ELR (cell line): ENCODE data around the gene KIF5A.

Experiments used
- DNase-seq: peaks from one replicate; pipeline ENCODE4 v3.0.0-alpha.2; 2015; ENCODE audit warnings: low read depth

KIF5A gene

DNA sequence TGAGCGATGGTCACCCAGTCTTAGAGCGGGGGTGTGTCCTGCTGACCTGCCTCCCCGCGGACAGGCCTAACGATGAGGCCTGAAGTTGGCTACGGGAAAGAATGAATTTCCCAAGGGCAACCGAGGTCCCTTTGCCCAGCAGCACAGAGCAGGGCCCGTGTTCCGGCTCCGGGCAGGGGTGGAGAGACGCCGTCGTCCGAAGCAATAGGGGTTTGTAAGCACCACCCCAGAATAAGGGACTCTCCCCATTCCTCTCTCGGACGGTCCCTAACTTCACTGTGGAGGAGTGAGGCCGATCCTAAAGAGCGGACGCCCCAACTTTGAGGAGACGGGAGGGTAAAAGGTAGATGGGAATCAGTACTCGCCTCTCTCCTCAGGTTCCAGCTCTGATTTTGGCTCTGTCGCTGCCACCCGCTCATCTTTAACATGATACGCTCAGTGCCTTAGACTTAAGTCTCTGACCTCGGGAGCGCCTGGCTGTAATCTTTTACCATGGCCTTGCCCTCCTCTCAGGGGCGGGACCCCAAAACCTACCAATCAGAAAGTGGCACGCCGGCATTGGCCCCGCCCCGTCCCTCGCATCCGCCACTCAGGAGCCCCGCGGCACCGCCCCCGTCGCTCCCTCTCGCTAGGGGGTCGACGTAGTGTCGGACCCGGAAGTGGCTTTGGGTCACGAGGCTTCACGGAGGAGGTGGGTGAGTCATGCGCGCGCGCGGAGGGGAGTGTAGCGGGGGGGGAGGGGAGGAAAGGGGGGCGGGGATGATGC is 29.6 kb upstream of the KIF5A start, which contains the start of gene DDIT3:
DDIT3 (minus strand) TSS at position 462 of the 766 bp plus-strand sequence. CDS start 3,108 bp downstream, outside the sequence.
- peak; percentile 99 for DNase-seq

DNA sequence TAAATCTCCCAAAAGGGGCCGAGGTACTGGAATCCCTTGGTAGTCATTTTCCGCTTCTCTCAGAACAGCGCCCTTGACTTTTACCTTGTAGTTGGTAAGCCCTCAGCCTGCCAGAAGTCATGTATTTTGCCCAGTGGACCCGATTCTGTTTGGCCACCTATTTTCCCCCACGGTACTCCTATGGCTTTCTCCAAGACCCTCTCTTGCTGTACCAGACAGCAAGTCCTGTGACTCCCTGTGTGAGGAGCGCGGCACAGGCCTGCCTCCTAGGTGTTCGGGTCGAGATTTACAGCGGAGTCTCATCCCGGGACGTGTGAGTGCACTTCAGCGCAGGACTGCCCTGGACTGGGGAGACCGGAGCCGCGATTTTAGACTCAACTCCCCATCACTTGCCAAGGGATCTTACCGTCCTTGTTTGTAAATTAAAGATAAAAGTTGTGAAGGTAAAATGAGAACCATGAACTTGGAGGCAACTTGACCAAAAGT is 28.3 kb upstream of the KIF5A start:
- peak; percentile 53 for DNase-seq

DNA sequence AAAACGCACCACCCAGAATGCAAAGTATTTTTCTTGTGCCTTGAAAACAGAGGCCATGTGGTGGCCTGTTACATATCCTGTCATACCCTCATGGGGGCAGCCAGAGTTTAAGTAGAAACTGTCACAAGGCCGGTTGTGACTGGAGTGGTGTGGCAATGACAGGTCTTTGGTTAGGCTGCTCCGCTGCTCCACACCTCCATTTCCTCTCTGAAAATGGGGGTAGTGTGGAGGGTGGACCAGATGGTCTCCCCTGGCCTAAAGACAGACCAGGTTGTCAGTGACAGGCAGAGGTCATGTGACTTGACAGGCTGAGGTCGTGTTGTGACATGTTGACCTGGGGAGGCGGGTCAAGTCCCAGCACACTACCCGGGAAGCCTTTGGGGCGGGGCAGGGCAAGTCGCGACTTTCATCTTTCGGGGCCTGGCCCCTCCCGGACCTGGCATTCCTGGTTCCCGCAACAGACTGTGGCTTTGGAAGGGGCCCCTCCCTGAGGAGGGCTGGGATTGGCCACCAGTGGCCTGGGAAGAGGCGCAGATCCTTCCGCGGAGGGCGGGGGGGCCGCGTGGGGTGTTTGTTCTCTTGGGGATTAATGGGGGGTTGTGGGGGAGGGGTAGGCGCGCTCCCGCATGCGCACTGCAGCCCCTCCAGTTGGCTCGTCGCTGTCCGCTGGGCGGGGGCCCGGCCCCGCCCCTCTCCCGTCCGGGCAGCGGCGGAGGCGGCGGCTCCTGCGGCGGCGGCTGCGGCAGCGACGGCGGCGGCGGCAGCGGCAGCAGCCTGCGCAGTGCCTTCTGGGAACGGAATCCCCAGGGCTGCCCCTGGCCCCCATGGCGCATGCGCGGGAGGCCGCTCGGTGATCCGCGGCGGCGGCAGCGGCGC is 27.6 kb upstream of the KIF5A start, which contains the start of gene MBD6:
MBD6 (plus strand) TSS at position 814 of the 876 bp plus-strand sequence. CDS start 1,480 bp downstream, outside the sequence.
- peak; percentile 92 for DNase-seq

DNA sequence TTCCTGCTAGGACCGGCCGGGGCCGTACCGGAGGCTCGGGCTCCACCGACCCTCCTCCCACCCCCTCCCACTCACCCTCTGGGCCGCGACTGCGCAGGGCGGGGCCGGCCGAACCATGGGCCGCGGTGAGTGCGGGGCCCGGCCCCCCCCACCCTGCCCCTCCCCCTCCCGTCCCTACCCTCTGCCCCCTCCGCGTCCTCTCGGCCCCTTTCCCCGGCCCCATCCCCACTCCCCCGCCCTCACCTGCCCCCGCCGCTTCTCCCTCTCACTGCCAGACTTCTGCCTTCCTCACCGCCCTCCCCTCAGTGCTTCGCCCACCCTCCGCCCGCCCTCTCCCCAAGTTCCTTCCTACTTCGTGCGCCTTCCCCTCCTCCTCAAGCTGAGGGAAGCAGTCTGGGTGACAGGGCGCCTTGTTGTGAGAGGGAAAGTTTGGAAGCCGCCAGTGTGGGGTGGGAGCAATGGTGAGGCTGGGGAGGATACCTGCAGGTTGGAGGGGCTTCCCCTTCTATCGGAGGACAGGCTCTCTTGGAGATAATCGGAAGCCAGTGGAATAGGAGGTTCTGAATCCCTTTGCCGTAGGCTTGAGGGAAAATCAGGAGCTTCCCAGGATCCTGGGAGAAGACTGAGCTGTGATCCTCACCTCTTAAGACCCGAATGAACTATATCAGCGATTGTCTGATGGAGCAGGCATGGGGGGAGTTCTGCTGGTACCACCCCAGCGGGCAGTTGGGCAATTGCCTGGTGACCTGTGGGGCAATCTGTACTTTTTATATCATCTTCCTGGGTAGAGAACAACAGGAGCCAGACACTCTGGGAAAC is 26.7 kb upstream of the KIF5A start:
- peak; percentile 56 for DNase-seq

DNA sequence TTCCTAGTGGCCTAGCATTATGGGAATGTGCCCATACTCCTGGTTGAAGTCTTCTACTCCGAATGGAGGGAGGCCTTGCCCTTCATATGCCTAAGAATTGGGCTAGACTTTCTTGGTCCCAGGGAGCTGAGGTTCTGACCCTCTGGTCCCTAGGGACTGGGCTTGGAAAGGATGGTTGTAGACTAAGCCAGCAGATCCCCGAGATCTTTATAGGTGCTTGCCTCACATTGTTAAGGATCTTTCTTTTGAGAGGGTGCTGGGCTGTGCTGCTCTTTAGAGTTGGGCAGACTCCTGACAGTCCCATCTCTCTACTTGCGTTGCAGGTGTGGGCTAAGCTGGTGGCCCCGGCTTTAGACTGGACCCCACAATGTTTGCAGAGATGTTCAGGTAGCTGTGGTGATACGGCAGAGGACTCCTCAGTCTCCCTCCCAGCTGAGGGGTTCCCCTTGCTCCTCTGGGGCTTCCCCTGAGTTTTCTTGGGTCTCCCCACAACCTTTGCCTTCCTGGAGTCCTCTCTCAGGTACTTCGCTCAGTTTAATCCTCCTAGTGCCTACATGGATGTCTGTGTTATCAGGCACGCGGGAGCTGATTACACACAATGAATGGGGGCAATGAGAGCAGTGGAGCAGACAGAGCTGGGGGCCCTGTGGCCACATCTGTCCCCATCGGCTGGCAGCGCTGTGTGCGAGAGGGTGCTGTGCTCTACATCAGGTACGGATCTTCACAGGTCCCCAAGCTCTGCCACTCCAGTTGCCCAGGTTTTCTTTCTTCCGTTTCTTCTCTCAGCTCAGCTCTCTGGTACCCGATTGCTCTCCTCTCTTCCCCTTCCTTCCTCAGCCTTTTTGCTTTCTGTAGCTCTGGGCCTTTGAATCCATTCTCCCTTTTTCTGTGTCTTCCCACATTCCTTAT is 25.9 kb upstream of the KIF5A start:
- no peak for DNase-seq

DNA sequence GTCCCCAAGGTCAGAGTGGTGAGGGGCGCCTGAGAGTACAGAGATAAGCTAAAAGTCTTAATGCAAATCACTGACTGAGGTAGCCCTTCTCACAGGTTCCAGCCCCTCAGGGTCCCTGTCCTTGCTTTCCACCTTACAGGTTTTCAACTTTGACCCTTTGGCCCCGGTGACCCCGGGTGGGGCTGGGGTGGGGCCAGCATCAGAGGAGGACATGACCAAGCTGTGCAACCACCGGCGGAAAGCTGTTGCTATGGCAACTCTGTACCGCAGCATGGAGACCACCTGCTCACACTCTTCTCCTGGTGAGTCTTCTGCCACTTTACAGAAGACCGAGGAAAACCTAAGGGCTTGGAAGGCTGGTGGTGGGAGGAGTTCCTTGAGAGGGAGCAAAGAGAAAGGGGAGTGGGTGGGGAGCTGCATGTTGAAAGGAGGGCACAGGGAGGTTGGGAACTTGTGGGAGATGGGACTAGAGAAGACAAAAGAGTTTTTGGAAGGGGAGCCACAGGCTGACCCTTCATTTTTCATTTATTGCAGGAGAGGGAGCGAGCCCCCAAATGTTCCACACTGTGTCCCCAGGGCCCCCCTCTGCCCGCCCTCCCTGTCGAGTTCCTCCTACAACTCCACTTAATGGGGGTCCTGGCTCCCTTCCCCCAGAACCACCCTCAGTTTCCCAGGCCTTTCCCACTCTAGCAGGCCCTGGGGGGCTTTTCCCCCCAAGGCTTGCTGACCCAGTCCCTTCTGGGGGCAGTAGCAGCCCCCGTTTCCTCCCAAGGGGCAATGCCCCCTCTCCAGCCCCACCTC is 24.8 kb upstream of the KIF5A start:
- DNase-seq, result no peak

DNA sequence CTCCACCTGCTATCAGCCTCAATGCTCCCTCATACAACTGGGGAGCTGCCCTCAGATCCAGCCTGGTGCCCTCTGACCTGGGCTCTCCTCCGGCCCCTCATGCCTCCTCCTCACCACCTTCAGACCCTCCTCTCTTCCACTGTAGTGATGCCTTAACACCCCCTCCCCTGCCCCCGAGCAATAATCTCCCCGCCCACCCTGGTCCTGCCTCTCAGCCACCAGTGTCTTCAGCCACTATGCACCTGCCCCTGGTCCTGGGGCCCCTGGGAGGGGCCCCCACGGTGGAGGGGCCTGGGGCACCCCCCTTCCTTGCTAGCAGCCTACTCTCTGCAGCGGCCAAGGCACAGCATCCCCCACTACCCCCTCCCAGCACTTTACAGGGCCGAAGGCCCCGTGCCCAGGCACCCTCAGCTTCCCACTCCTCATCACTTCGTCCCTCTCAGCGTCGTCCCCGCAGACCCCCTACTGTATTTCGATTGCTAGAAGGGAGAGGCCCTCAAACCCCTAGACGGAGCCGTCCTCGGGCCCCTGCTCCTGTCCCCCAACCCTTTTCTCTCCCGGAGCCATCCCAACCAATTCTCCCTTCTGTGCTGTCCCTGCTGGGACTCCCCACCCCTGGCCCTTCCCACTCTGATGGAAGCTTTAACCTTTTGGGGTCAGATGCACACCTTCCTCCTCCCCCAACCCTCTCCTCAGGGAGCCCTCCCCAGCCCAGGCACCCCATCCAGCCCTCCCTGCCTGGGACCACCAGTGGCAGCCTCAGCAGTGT is 24.0 kb upstream of the KIF5A start:
- DNase-seq, result no peak

DNA sequence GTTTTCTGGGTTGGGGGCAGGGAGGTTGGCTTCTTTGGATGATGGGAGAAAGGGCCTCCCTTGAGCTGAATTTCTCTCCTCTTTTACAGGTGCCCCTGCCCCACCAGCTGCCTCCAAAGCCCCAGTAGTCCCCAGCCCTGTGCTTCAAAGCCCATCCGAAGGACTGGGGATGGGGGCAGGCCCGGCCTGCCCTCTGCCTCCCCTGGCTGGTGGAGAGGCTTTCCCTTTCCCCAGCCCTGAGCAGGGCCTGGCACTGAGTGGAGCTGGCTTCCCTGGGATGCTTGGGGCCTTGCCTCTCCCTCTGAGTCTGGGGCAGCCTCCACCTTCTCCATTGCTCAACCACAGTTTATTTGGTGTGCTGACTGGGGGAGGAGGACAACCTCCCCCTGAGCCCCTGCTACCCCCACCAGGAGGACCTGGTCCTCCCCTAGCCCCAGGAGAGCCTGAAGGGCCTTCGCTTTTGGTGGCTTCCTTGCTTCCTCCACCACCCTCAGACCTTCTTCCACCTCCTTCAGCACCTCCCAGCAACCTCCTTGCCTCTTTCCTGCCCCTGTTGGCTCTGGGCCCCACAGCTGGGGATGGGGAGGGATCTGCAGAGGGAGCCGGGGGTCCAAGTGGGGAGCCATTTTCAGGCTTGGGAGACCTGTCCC is 23.2 kb upstream of the KIF5A start:
- DNase-seq, result no peak

DNA sequence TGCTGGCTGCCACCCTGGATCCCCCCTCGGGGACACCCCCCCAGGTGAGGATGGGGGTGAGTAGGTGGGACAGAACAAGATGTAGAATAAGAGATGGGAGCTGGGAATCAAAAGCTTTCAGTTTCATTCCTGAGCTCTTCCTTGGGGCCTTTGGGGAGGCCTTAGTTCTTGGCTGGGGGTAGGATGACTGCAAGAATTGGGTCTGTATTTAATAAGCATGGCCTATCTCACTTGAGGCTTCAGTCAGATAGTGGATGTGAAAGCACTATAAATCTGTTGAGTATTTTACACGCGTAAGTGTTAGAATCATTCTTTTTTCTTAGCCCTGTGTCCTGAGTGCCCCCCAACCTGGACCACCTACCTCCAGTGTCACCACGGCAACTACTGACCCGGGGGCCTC is 22.7 kb upstream of the KIF5A start:
- no peak for DNase-seq

DNA sequence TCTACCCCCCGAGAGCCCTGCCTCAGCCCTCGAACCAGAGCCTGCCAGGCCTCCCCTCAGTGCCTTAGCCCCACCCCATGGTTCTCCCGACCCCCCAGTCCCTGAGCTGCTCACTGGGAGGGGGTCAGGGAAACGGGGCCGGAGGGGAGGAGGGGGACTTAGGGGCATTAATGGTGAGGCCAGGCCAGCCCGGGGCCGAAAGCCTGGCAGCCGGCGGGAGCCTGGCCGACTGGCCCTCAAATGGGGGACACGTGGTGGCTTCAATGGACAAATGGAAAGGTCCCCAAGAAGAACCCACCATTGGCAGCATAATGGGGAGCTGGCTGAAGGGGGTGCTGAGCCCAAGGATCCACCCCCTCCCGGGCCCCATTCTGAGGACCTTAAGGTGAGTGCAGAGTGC is 21.7 kb upstream of the KIF5A start:
- DNase-seq, result no peak

DNA sequence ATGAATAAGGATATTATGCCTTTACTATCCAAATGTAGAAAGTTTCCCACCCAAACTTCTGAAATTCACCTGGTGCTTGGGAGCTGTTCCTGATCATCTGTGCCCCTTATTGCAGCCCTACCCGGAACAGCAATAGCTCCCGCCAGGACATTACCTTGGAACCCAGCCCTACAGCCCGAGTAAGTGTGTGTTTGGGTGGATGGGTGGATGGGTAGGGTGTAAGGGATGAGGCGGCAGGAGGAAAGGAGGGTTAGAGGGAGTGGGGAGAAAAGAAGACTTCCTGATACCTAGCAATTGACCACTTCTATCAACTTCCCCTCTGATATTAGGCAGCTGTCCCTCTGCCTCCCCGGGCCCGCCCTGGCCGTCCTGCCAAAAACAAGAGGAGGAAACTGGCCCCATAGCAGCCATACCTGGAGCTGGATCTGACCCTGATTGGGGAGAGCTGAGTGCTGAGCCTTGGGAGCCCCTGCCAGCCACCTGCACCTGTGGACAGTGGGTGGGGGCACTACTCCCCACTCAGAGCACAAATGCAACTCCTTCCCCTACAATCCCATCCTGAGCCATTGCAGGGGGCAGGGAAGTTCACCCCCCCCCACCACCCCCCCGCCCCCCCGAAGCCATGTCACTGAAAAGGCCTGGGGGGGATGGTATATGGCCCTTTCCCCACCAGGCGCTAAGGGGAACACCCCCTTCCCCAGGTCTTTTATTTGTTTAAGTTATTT is 20.9 kb upstream of the KIF5A start:
- no peak for DNase-seq

DNA sequence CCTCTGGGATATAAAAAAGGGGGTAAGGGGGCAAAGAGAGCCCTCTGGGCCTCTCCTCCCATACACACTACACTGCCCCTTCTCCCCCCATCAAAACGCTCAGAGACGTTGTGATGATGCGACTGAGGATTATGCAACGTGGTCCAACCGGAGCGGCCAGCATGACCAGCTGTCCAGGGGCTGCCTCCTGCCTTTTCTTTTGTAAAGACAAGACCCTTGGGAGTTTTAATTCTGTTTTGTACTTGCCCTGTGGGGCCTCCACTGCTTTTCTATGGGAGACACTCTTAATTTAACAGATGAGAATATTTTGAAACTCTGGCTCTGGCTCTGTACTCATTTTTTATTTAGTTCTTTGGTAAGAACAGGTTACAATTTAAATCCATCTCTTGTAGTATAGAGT is 20.0 kb upstream of the KIF5A start:
- no peak for DNase-seq

DNA sequence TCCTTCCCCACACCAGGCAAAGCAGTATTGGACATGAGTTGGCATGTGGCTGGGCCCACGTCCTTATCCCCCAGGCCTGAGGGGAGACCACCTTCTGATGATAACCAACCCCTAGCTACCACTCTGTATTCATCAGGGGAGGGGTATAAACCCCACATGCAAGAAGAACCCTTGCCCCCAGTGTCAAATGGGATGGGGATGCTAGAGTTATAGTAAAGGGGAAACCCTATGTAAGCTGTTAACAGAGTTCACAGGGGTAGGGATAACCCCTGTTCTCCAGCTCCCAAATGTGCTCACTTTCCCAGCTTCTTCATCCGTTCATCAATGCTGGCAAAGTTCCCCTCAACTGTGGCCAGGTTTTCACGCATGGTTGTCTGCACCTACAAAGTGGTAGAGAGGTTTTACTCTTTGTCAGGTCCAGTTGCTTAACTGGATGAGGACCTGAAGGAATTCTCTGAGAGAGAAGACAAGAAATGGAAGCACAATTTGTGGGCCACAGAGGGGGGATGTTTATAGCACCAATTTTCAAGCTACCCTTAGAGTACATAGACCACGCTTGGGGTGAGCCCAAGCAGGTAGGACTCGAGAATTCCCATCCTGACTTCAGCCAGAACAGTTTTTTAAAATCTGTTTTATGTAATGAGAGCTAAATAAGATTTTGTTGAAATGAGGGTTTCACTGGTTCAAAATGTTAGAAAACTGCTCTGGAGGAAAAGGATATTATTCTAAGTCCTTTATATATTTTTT is 19.3 kb upstream of the KIF5A start:
- DNase-seq, result no peak

DNA sequence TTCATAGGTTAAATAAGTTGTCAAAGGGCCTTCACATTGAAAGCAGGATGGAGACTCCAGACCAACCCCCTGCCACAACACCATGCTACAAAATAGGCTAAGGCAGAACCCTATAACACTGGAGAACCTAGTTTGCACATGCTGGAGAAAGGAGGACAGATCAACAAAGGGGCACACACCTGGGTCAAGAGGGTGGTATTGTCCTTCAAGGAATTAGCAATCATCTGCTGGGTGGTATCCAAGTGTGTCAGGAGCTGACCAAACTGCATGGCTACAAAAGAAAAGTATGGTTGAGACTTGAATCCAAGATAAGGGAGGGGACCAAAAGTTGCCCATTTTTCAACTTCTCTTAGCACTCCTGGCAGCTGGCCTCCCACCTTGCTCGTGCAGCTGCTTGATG is 18.0 kb upstream of the KIF5A start:
- no peak for DNase-seq

DNA sequence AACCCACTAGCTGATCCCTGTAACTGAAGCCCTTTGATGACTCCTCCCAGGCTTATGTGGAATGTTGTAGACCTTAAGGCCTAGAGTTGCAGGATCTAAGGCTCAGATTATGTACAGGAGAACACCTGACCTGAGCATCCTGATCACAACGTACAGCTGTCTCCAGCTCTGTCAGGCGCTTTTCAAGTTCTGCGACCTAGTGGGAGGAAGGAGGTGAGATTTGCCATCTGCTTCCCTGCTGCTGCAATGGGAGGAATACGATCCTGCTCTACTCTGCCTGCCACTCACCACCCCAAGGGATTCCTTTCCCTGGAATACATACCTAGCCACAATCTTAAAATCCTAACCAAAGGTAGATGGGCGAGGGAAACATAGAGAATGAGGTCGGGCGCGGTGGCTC is 16.7 kb upstream of the KIF5A start:
- DNase-seq, result no peak

DNA sequence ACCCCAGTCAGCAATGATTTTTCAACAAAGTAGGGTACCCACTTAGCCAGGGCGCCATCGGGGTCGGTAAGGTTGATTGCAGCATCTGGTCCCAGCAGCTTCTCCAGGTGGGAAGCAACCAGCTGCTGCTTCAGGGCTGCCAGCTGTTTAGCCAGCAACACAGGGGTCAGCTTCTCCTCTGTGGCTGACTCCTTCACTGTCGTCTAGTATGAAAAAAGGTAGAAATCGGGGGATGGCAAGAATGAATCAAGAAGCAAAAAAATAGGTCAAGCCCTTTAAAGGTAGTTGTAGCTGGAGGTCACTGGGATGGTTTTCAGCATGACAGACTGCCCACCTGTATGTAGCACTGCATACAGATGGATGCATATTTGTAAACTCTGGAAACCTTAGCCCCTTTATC is 15.6 kb upstream of the KIF5A start:
- no peak for DNase-seq

DNA sequence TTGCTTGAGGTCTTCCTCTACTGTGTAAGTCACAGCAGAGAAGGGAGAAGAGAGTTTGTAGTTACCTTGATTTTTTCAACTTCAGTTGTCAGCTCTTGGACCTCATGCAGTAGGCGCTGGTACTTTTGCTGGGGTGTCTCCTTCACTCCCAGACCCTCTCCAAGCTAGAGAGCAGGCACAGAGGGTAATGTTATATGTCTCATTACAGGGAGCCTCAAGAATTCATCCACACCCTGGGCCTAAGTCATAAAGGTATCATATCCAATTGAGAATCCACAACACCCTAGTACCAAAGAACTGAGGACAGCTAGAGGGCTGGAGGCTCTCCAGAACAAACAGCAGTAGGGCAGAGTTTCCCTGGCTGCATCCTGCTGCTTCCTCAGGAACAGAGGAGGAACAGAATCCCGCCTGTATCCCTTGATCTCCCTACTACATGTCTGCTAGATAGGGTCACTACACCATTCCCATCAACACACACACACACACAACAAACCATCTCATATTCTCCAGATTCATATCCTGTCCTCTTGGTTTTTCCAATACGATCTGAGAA is 14.8 kb upstream of the KIF5A start:
- no peak for DNase-seq
